Measurements from ENCODE around the gene NBEA. TPM values are rescaled to one million over a fixed set of nuclear protein-coding genes. Genes with fewer than 3 reads are reported as not detected.
A peak's percentile ranks its signal among the peaks of the same experiment; 100 is the strongest.

Gene NBEA
- total RNA-seq, 4 donors from 2014 or later, result 0.34 to 10.3 (median 2.4) TPM

DNA sequence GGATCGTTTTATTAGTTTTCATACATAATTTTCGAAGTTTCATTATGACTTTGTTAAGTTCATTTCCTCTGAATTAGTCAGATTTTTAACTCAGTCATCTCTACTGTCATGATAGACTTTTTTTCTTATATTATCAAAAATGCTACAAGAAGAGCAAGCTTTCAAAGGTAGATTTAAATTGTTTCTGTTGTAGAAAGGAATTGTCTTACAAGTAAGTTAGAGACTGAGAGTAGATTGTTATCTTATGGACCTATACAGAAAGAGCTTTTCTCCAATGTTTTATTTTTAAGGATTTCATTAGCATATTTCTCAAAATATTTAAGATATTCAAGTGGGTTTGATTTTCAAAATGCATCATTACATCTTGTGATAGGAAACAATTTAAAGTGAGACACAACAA, 531.7 kb downstream of the NBEA start:
- no peak overlapping the region for H3K4me3 ChIP-seq
- H3K36me3 ChIP-seq, result no peaks in the 10 kb centered on the region
- WGBS, 2 donors, result 71 to 73% methylated on average over 2 of the region's 2 CpGs
- H3K27me3 ChIP-seq, result peaks cover 0 to 96% (median 6%) of the 10 kb centered on the region in 4 donors
- no peak for DNase-seq
- H3K4me1 ChIP-seq, result peaks cover 3 to 48% (median 4%) of the 10 kb centered on the region in 3 donors
- H3K27ac ChIP-seq, result no peak overlapping the region
- intact Hi-C loops (cut with DNase I), result no loop called here
- H3K9me3 ChIP-seq, result no peaks in the 10 kb centered on the region
- TF ChIP-seq POLR2A (IDR thresholded peaks at IDR 0.05), result no peak
- TF ChIP-seq, protein P1, sequence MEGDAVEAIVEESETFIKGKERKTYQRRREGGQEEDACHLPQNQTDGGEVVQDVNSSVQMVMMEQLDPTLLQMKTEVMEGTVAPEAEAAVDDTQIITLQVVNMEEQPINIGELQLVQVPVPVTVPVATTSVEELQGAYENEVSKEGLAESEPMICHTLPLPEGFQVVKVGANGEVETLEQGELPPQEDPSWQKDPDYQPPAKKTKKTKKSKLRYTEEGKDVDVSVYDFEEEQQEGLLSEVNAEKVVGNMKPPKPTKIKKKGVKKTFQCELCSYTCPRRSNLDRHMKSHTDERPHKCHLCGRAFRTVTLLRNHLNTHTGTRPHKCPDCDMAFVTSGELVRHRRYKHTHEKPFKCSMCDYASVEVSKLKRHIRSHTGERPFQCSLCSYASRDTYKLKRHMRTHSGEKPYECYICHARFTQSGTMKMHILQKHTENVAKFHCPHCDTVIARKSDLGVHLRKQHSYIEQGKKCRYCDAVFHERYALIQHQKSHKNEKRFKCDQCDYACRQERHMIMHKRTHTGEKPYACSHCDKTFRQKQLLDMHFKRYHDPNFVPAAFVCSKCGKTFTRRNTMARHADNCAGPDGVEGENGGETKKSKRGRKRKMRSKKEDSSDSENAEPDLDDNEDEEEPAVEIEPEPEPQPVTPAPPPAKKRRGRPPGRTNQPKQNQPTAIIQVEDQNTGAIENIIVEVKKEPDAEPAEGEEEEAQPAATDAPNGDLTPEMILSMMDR (IDR thresholded peaks at IDR 0.05), result no peak

DNA sequence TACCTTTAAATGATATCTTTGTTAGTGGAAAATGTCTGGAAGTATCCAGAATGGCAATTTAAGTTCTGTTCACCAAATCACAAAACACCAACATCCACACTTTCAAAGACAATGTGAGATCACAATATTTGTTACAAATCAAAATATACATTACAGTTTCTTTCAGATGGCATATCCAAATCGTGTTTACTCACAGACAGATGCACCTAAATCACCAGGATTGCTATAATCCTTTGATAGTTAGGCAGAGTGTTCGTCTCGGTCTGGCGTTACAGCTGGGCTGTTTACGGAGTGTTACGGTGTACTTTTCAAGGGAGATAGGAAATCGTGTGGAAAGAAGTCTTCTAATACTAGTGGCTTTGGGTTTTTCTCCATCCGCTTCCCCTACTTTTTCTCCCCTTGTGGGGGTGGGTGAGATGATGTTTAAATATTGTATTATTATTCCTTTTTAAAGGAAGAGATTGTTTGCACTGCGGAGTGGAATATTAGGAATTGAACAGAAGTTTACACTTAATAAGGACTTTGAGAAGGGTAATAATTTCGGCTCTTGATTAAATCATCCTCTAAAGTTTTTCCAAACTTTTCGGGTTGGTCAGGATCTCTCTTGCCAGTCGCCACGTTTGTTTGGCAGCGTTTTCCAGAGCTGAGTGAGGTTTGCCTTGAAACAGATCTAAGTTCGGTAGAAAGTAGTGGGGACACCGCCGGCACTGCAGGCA, 532.6 kb downstream of the NBEA start:
- Histone ChIP-seq H3K27ac (peak overlapping the region in 1 of 4 donors; percentile 29), H3K27me3 (peaks cover 0 to 100% (median 7%) of the 10 kb centered on the region in 4 donors)

DNA sequence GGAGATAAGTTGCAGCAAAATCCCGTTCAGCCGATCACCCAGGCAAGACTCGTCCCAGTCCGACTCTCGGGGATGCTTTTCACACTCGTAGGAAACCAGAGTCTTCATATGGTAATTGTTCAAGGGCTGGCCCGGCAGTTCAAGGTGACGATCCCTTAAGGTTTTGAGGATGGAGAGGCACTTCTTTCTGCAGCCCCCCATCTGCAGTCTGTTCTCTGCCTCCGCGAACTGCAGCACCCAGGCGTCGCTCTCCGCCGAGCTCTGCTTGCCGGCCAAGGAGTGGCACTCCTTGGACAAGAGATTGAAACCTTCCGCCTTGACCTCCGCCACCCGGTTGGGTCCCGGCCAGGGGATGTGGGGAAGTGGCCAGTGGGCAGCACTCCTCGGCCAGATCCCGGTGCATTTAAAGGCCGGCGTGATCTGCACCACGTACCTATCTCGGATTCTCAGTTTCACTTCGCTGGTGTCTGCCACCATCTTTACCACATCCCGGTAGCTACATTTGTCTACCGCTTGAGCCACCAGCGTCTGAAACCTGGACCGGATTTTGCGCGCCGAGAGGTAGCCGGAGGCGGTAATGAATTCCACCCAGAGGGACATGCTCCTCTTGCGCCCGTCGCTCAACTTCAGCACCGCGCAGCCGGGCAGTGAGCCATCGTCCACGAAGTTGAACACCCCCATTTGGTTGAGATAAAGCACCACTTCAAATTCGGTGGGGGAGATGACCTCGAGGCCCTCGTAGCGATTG, 533.3 kb downstream of the NBEA start:
- Histone ChIP-seq H3K36me3 (no peaks in the 10 kb centered on the region), H3K4me3 (peak overlapping the region; percentile 26 to 64 (median 40)), H3K4me1 (peaks cover 3 to 45% (median 4%) of the 10 kb centered on the region in 3 donors), H3K9me3 (no peaks in the 10 kb centered on the region), H3K27ac (peak overlapping the region in 2 of 4 donors; percentile 29 to 41), H3K27me3 (peaks cover 0 to 96% (median 7%) of the 10 kb centered on the region in 4 donors)
- WGBS, 2 donors, result 15 to 26% methylated on average over 5 to 21 of the region's 47 CpGs
- intact Hi-C loops (cut with DNase I), result no loop called here
- no peak for DNase-seq
- TF ChIP-seq POLR2A (IDR thresholded peaks at IDR 0.05), result no peak
- TF ChIP-seq, protein P1 (IDR thresholded peaks at IDR 0.05), result no peak

More for the DNA sequence above, 532.6 kb downstream of the NBEA start:
- peak overlapping the region; percentile 26 to 64 (median 40) for H3K4me3 ChIP-seq
- WGBS, 2 donors, result 30 to 46% methylated on average over 14 of the region's 17 CpGs
- DNase-seq, result no peak
- TF ChIP-seq POLR2A (IDR thresholded peaks at IDR 0.05), result no peak
- TF ChIP-seq, protein P1 (IDR thresholded peaks at IDR 0.05), result no peak
- intact Hi-C loops (cut with DNase I), result no loop called here
- peaks cover 3 to 48% (median 4%) of the 10 kb centered on the region in 3 donors for H3K4me1 ChIP-seq
- H3K9me3 ChIP-seq, result no peaks in the 10 kb centered on the region
- H3K36me3 ChIP-seq, result no peaks in the 10 kb centered on the region

DNA sequence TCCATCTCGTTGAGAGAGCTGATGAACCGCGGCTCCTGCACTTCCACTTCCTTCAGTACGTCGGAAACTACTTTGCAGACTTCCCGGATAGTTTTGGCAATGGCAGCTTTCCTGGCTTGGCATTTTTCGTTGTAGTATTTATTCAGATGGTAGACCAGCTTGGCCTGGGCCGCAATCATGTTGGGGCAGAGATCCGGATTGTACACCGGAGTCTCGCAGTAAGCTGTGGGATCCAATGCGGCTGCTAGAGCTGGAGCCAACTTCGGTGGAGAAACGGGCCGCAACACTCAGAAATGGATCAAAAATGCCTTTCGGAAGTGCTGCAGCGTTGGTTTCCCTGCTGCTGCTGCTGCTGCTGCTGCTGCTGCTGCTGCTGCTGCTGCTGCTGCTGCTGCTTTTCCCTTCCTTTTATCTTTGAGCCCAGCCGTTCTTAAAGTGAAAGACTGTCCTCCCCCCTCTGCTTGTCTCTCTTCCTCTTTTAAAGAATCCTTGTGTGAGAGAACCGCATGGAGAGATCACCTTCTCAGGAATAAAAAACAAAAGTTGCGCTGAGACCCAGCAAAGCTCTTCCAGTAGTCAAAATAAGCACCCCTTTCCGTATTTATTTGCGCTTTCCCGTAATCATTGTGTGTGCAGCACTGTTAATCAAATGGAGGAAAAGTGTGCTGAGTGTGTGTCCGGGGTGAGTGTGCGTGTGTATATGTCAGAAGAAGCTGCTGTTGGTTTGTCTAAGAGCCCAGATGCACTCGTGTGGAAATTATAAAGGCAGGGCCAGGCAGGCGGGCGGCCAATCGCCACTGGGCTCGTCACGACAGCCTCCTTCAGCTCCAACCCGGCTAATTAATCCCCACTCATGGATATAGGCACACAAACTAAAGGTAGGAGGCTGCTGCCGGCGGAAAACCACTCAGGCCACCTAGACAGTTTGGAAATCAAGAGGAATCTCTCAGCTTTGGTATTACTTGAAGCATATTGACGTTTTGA, 534.2 kb downstream of the NBEA start, which contains the start of gene MAB21L1:
Gene MAB21L1 (minus strand): TSS at position 730 of the 984 bp plus-strand sequence. CDS start 551 bp downstream, at position 179.
- intact Hi-C loops (cut with DNase I), result no loop called here
- H3K9me3 ChIP-seq, result no peaks in the 10 kb centered on the region
- H3K4me1 ChIP-seq, result peaks cover 0 to 36% (median 1%) of the 10 kb centered on the region in 3 donors
- peak within 1 kb of the TSS in 2 of 4 donors; percentile 29 to 41 for H3K27ac ChIP-seq
- no peak for DNase-seq
- 16 to 26% methylated on average over 29 to 35 of the region's 35 CpGs for WGBS, 2 donors
- peaks cover 0 to 87% (median 7%) of the 10 kb centered on the region in 4 donors for H3K27me3 ChIP-seq
- H3K36me3 ChIP-seq, result no peaks in the 10 kb centered on the region
- H3K4me3 ChIP-seq, result peak within 1 kb of the TSS; percentile 26 to 64 (median 40)
- TF ChIP-seq POLR2A (IDR thresholded peaks at IDR 0.05), result no peak
- TF ChIP-seq, protein P1 (IDR thresholded peaks at IDR 0.05), result no peak
